ENCODE measurements around the gene CDIPT. TPM values are rescaled to one million over a fixed set of nuclear protein-coding genes. Genes with fewer than 3 reads are reported as not detected.
A peak's percentile ranks its signal among the peaks of the same experiment; 100 is the strongest.
"Not testable (repeated sequence)": the region's sequence is repeated elsewhere in the genome, so short reads cannot be mapped to it uniquely, and the experiment has no call there.

The CDIPT gene, protein sequence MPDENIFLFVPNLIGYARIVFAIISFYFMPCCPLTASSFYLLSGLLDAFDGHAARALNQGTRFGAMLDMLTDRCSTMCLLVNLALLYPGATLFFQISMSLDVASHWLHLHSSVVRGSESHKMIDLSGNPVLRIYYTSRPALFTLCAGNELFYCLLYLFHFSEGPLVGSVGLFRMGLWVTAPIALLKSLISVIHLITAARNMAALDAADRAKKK
- total RNA-seq = 10 to 100 TPM; 36.5 to 92.0 (median 69.9) TPM
- 100 to 1,000 TPM in 1 of 2 donors, 10 to 100 TPM in 1; 96.3 to 127 TPM for polyA plus RNA-seq
- total RNA-seq = 42.4 reads per million, percentile 67 among the genes with 10 or more reads in this experiment

DNA sequence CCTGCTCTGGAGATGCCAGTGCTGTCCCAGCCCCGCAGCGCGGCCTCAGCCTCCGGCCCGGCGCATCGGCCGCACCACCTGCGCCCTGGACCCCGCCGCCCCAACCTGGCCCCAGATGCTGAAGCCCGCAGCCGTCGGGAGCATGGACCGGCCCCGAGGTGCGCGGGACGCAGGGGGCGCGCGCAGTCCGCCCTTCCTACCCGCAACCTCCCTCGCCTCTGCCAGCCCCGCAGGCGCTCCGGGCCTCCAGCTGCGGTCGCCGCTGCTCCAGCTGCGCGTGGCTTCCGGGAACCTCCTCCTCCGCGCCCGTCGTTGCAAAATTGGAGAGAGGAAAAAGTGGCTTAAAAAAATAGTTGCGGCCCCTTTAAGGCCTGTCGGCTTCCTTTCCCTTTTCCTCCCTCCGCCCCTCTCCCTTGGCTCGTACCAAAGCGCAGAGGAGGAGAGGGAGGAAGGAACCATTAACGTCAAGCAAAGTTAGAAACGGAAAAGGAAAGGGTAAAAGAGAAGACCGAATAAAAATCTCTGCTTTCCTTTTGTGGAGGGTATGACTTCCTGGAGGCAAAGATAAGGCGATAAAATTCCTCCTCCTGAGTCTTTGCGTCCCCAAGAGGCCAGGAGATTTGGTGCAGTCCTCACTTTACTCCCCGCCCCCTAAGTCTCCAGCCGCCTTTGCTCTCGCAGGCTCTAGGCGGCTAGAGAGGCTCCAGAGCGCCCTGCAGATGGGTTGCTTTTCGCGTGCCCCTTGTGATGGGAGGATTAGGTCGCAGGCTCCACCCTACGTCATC, at the start of gene CDIPT:
CDIPT (minus strand) TSS at position 343 of the 785 bp plus-strand sequence. CDS start 369 bp downstream, outside the sequence.
- H3K36me3 Mint-ChIP-seq = peaks cover 0 to 23% (median 5%) of the 10 kb centered on the region in 5 donors
- intact Hi-C loops (cut with micrococcal nuclease) = loop anchor here (1.0 to 5.0 kb wide), 19 partner anchors 37 to 795 kb away; partner anchors contain the start of genes ASPHD1 (in 2 of the 2), INO80E (in 2 of the 2), KCTD13 (in 2 of the 2) and KIF22 (in 2 of the 2)
- CTCF ChIA-PET = interaction anchor here (0.6 to 1.6 kb wide), 4 partner anchors 15 to 251 kb away, joined by 3 to 8 read pairs (median 5); partner anchors contain the start of gene PAGR1
- POLR2A ChIA-PET = interaction anchor here (0.7 to 3.5 kb wide), 10 partner anchors 12 to 133 kb away, joined by 3 to 11 read pairs (median 4); partner anchors contain the start of genes HIRIP3, INO80E, TAOK2 and TMEM219
- H3K4me3 Mint-ChIP-seq = peak within 1 kb of the TSS; percentile 83 to 100 (median 96)
- H3K27me3 ChIP-seq (ENCODE audit: control insufficient read depth in 2 of 2, insufficient read depth in 2 of 2, low read length in 2 of 2) = no peaks in the 10 kb centered on the region
- H3K4me3 ChIP-seq (ENCODE audit: low read length) = peak within 1 kb of the TSS; percentile 66
- peaks cover 0 to 3% (median 0%) of the 10 kb centered on the region in 5 donors for H3K27me3 Mint-ChIP-seq
- H3K36me3 ChIP-seq (ENCODE audit: control insufficient read depth in 2 of 3, insufficient read depth in 3 of 3, low read length in 3 of 3) = peaks cover 0 to 39% (median 7%) of the 10 kb centered on the region in 3 experiments
- no peaks in the 10 kb centered on the region for H3K9me3 Mint-ChIP-seq
- DNase-seq = peak; percentile 76 to 97 (median 93)
- peak within 1 kb of the TSS; percentile 90 for H3K27ac ChIP-seq (ENCODE audit: low read depth, low read length)
- ATAC-seq = peak; percentile 99
- H3K4me1 Mint-ChIP-seq = peaks cover 12 to 35% (median 26%) of the 10 kb centered on the region in 7 donors
- H3K27ac Mint-ChIP-seq = peak within 1 kb of the TSS; percentile 93 to 100 (median 99)
- H3K9me3 ChIP-seq (ENCODE audit: control insufficient read depth in 2 of 3, low read length in 3 of 3) = no peaks in the 10 kb centered on the region
- peaks cover 13 to 17% of the 10 kb centered on the region in 2 donors for H3K4me1 ChIP-seq (ENCODE audit: control insufficient read depth in 2 of 2, insufficient read depth in 2 of 2, low read length in 2 of 2)

DNA sequence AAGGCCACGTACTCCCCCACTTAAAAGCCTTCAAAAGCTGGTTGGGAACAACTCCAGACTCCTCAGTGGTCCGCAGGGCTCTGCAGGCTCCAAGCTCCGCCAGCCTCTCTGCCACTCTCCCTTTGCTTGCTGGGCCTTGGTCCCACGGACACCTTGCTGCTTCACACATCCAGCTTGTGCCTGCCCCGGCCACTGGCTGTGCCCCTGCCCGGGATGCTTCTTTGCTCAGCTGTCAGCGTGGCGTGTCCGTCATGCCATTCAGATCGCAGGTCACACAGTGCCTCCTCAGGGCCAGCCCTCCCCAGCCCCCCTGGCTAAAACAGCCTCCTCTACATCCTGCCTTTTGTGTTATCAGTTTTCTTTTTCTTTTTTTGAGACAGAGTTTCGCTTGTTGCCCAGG, 49.1 kb upstream of the CDIPT start:
- H3K27me3 Mint-ChIP-seq = no peaks in the 10 kb centered on the region
- DNase-seq = no peak
- H3K4me1 Mint-ChIP-seq = peaks cover 0 to 10% (median 0%) of the 10 kb centered on the region in 7 donors
- no peaks in the 10 kb centered on the region for H3K9me3 Mint-ChIP-seq
- Histone ChIP-seq H3K9me3 (ENCODE audit: control insufficient read depth in 2 of 3, low read length in 3 of 3) (no peaks in the 10 kb centered on the region), H3K27ac (ENCODE audit: low read depth, low read length) (no peak overlapping the region), H3K27me3 (ENCODE audit: control insufficient read depth in 2 of 2, insufficient read depth in 2 of 2, low read length in 2 of 2) (no peaks in the 10 kb centered on the region), H3K4me3 (ENCODE audit: low read length) (no peak overlapping the region), H3K36me3 (ENCODE audit: control insufficient read depth in 2 of 3, insufficient read depth in 3 of 3, low read length in 3 of 3) (peaks cover 0 to 21% (median 0%) of the 10 kb centered on the region in 3 experiments), H3K4me1 (ENCODE audit: control insufficient read depth in 2 of 2, insufficient read depth in 2 of 2, low read length in 2 of 2) (no peaks in the 10 kb centered on the region)
- H3K36me3 Mint-ChIP-seq = peaks cover 0 to 30% (median 7%) of the 10 kb centered on the region in 5 donors
- H3K27ac Mint-ChIP-seq = peak overlapping the region in 1 of 9 donors; percentile 39
- H3K4me3 Mint-ChIP-seq = no peak overlapping the region
- ChIA-PET POLR2A (interaction anchor here (1.5 kb wide), 1 partner anchor 14 kb away, joined by 3 read pairs; the partner anchor contains the start of gene KCTD13), CTCF (no interaction called here)
- no peak for ATAC-seq
- intact Hi-C loops (cut with micrococcal nuclease) = no loop called here

DNA sequence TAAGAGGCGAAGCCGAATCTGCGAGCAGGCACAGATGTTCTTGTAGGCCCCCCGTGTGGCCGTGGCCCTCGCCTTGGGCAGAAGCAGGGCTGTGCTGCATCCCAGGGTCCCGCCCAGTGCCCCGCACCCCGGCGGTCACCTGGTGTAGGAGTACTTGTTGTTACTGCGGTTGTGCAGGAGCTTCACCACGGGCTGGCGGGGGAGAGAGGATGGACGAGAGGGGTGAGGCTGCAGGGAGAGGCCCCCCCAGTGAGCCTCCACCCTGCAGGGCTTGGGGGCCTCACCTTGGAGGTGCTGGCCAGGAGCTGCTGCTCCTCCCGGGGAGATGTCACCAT, 48.6 kb upstream of the CDIPT start:
- ATAC-seq = no peak
- H3K36me3 ChIP-seq (ENCODE audit: control insufficient read depth in 2 of 3, insufficient read depth in 3 of 3, low read length in 3 of 3) = peaks cover 0 to 21% (median 0%) of the 10 kb centered on the region in 3 experiments
- H3K4me1 ChIP-seq (ENCODE audit: control insufficient read depth in 2 of 2, insufficient read depth in 2 of 2, low read length in 2 of 2) = no peaks in the 10 kb centered on the region
- H3K36me3 Mint-ChIP-seq = peaks cover 0 to 25% (median 7%) of the 10 kb centered on the region in 5 donors
- H3K27ac ChIP-seq (ENCODE audit: low read depth, low read length) = no peak overlapping the region
- intact Hi-C loops (cut with micrococcal nuclease) = no loop called here
- H3K27ac Mint-ChIP-seq = no peak overlapping the region
- H3K27me3 ChIP-seq (ENCODE audit: control insufficient read depth in 2 of 2, insufficient read depth in 2 of 2, low read length in 2 of 2) = no peaks in the 10 kb centered on the region
- ChIA-PET POLR2A (interaction anchor here (1.5 kb wide), 1 partner anchor 15 kb away, joined by 3 read pairs; the partner anchor contains the start of gene KCTD13), CTCF (no interaction called here)
- no peak overlapping the region for H3K4me3 ChIP-seq (ENCODE audit: low read length)
- peaks cover 0 to 10% (median 0%) of the 10 kb centered on the region in 7 donors for H3K4me1 Mint-ChIP-seq
- no peak overlapping the region for H3K4me3 Mint-ChIP-seq
- no peaks in the 10 kb centered on the region for H3K9me3 ChIP-seq (ENCODE audit: control insufficient read depth in 2 of 3, low read length in 3 of 3)
- no peak for DNase-seq
- H3K27me3 Mint-ChIP-seq = no peaks in the 10 kb centered on the region
- H3K9me3 Mint-ChIP-seq = no peaks in the 10 kb centered on the region

DNA sequence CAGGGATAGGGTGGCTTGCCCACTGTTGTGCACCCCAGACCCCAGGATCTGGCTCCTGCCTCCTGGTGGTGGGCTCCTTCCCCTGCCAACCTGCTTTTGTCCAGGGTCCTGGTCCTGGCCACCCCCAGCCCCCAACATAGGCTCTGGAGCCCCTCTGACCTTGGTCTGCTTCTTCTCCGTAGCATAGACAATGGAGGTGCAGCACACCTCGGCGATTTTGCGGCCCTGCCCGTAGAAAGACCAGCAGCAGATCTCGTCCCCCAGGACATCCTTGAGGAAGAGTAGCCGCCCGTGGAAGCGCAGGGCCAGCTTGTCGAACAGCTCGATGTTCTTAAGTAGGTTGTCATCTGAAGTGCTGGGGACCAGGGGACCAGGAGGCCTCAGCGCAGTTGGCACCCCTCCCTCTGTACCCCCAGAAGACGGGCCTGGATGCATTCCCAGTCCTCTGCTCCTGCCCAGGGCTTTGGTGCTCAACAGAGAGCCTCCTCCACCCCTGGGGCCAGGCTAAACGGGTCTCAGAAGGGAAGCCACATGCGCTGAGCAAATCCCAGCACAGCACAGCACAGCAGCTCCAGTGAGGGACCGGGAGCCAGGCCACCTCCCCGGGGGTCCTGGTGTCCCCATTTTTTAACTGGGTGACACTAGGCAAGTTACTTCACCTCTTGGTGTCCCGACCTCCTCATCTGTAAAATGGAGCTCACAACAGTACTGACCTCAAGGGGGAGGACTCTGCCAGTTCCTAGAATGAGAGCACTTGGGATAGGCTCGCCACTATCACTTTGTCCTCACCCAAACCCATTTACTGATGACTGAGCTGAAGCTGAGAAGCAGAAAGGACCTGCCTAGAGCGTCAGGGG, 48.0 kb upstream of the CDIPT start:
- no peaks in the 10 kb centered on the region for H3K27me3 ChIP-seq (ENCODE audit: control insufficient read depth in 2 of 2, insufficient read depth in 2 of 2, low read length in 2 of 2)
- no peak overlapping the region for H3K27ac Mint-ChIP-seq

DNA sequence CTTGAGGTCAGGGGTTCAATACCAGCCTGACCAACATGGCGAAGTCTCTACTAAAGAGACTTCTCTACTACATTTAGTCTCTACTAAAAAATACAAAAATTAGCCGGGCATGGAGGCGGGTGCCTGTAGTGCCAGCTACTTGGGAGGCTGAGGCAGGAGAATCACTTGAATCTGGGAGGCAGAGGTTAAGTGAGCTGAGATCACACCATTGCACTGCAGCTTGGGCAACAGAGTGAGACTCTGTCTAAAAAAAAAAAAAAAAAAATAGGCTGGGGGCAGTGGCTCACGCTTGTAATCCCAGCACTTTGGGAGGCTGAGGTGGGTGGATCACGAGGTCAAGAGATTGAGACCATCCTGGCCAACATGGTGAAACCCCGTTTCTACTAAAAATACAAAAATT, 46.8 kb upstream of the CDIPT start:
- intact Hi-C loops (cut with micrococcal nuclease); H3K9me3 Mint-ChIP-seq; H3K27me3 Mint-ChIP-seq; H3K27ac Mint-ChIP-seq; ATAC-seq; H3K27me3 ChIP-seq (ENCODE audit: control insufficient read depth in 2 of 2, insufficient read depth in 2 of 2, low read length in 2 of 2); H3K9me3 ChIP-seq (ENCODE audit: control insufficient read depth in 2 of 3, low read length in 3 of 3); CTCF ChIA-PET; H3K4me1 ChIP-seq (ENCODE audit: control insufficient read depth in 2 of 2, insufficient read depth in 2 of 2, low read length in 2 of 2); H3K4me3 ChIP-seq (ENCODE audit: low read length); DNase-seq; H3K4me1 Mint-ChIP-seq; H3K27ac ChIP-seq (ENCODE audit: low read depth, low read length); H3K4me3 Mint-ChIP-seq: not testable (repeated sequence)
- POLR2A ChIA-PET = interaction anchor here (0.9 kb wide), 1 partner anchor 16 kb away, joined by 5 read pairs; the partner anchor contains the start of gene KCTD13
- H3K36me3 Mint-ChIP-seq = peaks cover 0 to 21% (median 7%) of the 10 kb centered on the region in 5 donors
- peaks cover 0 to 20% (median 0%) of the 10 kb centered on the region in 3 experiments for H3K36me3 ChIP-seq (ENCODE audit: control insufficient read depth in 2 of 3, insufficient read depth in 3 of 3, low read length in 3 of 3)

More for the DNA sequence above, 48.0 kb upstream of the CDIPT start:
- H3K4me3 Mint-ChIP-seq = no peak overlapping the region
- Histone ChIP-seq H3K36me3 (ENCODE audit: control insufficient read depth in 2 of 3, insufficient read depth in 3 of 3, low read length in 3 of 3) (peaks cover 0 to 24% (median 0%) of the 10 kb centered on the region in 3 experiments), H3K4me1 (ENCODE audit: control insufficient read depth in 2 of 2, insufficient read depth in 2 of 2, low read length in 2 of 2) (no peaks in the 10 kb centered on the region), H3K4me3 (ENCODE audit: low read length) (no peak overlapping the region), H3K27ac (ENCODE audit: low read depth, low read length) (no peak overlapping the region), H3K9me3 (ENCODE audit: control insufficient read depth in 2 of 3, low read length in 3 of 3) (no peaks in the 10 kb centered on the region)
- CTCF ChIA-PET = no interaction called here
- POLR2A ChIA-PET = interaction anchor here (1.5 kb wide), 1 partner anchor 15 kb away, joined by 3 read pairs; the partner anchor contains the start of gene KCTD13
- DNase-seq (no peak), ATAC-seq (no peak)
- peaks cover 0 to 25% (median 7%) of the 10 kb centered on the region in 5 donors for H3K36me3 Mint-ChIP-seq
- peaks cover 0 to 10% (median 0%) of the 10 kb centered on the region in 7 donors for H3K4me1 Mint-ChIP-seq
- H3K9me3 Mint-ChIP-seq = no peaks in the 10 kb centered on the region
- intact Hi-C loops (cut with micrococcal nuclease) = no loop called here
- H3K27me3 Mint-ChIP-seq = no peaks in the 10 kb centered on the region

DNA sequence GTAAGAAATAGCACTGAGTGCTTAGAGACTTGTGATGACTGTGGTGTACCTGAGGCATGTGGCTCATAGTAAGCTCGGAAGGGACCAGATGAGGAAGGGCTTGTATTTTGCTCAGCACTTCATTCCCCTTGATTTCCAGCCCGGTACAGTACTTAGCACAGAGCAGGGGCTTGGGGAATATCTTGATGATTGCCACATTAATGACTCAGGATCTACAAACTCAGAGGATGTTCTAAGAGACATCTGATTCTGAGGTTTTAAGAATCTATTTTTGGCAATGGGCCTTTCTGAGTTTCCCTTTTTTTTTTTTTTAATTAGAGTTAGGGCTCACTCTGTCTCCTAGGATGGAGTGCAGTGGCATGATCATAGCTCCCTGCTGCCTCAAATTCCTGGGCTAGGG, 46.4 kb upstream of the CDIPT start:
- Mint-ChIP-seq H3K27me3 (no peaks in the 10 kb centered on the region), H3K36me3 (peaks cover 0 to 17% (median 7%) of the 10 kb centered on the region in 5 donors), H3K27ac (no peak overlapping the region), H3K9me3 (no peaks in the 10 kb centered on the region), H3K4me3 (no peak overlapping the region), H3K4me1 (peaks cover 0 to 8% (median 0%) of the 10 kb centered on the region in 7 donors)
- DNase-seq (no peak), ATAC-seq (peak; percentile 22)
- no peaks in the 10 kb centered on the region for H3K4me1 ChIP-seq (ENCODE audit: control insufficient read depth in 2 of 2, insufficient read depth in 2 of 2, low read length in 2 of 2)
- no peaks in the 10 kb centered on the region for H3K9me3 ChIP-seq (ENCODE audit: control insufficient read depth in 2 of 3, low read length in 3 of 3)
- ChIA-PET POLR2A (interaction anchor here (0.9 kb wide), 1 partner anchor 17 kb away, joined by 5 read pairs; the partner anchor contains the start of gene KCTD13), CTCF (no interaction called here)
- no peak overlapping the region for H3K4me3 ChIP-seq (ENCODE audit: low read length)
- intact Hi-C loops (cut with micrococcal nuclease) = no loop called here
- no peak overlapping the region for H3K27ac ChIP-seq (ENCODE audit: low read depth, low read length)
- peaks cover 0 to 20% (median 0%) of the 10 kb centered on the region in 3 experiments for H3K36me3 ChIP-seq (ENCODE audit: control insufficient read depth in 2 of 3, insufficient read depth in 3 of 3, low read length in 3 of 3)
- H3K27me3 ChIP-seq (ENCODE audit: control insufficient read depth in 2 of 2, insufficient read depth in 2 of 2, low read length in 2 of 2) = no peaks in the 10 kb centered on the region

All from naive thymus-derived CD4-positive, alpha-beta T cell (primary cell).